22Rv1 (cell line): ENCODE data around the gene INPP5B.

Source experiments
- ZFX ChIP-seq: fragments of 450-650 bp; IDR thresholded peaks from 2 replicates; pipeline ENCODE4 v1.6.1; 2017; ENCODE audit warnings: antibody characterized with exemption, borderline replicate concordance
- TF ChIP-seq, protein P1 (sequence below): fragments of 450-650 bp; IDR thresholded peaks from 2 replicates; pipeline ENCODE4 v1.5.1; 2017; ENCODE audit warnings: mild to moderate bottlenecking

GRCh38 chr1:37822906-37823815 is 123.7 kb downstream of the INPP5B start:
- TF ChIP-seq, protein P1, sequence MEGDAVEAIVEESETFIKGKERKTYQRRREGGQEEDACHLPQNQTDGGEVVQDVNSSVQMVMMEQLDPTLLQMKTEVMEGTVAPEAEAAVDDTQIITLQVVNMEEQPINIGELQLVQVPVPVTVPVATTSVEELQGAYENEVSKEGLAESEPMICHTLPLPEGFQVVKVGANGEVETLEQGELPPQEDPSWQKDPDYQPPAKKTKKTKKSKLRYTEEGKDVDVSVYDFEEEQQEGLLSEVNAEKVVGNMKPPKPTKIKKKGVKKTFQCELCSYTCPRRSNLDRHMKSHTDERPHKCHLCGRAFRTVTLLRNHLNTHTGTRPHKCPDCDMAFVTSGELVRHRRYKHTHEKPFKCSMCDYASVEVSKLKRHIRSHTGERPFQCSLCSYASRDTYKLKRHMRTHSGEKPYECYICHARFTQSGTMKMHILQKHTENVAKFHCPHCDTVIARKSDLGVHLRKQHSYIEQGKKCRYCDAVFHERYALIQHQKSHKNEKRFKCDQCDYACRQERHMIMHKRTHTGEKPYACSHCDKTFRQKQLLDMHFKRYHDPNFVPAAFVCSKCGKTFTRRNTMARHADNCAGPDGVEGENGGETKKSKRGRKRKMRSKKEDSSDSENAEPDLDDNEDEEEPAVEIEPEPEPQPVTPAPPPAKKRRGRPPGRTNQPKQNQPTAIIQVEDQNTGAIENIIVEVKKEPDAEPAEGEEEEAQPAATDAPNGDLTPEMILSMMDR = no peak
- no peak for TF ChIP-seq ZFX
